Measurements from ENCODE around the gene KCNJ6. TPM values are rescaled to one million over a fixed set of nuclear protein-coding genes. Genes with fewer than 3 reads are reported as not detected.

Gene KCNJ6
- total and polyA plus RNA-seq, 4 donors, result 0.01 TPM; not detected in 3

GRCh38 chr21:37668462-37669239 is 247.6 kb downstream of the KCNJ6 start:
- H3K9me3 ChIP-seq (ENCODE audit: control insufficient read depth in 4 of 4, low read length in 3 of 4), result no peaks in the 10 kb centered on the region
- WGBS, result 82% methylated on average over 7 of the region's 7 CpGs
- H3K27me3 ChIP-seq (ENCODE audit: control insufficient read depth in 4 of 4, insufficient read depth in 4 of 4, low read length in 3 of 4), result no peaks in the 10 kb centered on the region
- no peaks in the 10 kb centered on the region for H3K36me3 ChIP-seq (ENCODE audit: control insufficient read depth in 4 of 4, insufficient read depth in 3 of 4, low read depth in 1 of 4, low read length in 3 of 4)
- no peak for DNase-seq (ENCODE audit: low spot score)
- no peak overlapping the region for H3K4me3 ChIP-seq (ENCODE audit: low read depth in 1 of 3, low read length in 3 of 3)
- H3K27ac ChIP-seq (ENCODE audit: low read depth in 1 of 2, low read length in 2 of 2), result no peak overlapping the region
- TF ChIP-seq FOXA2 (IDR thresholded peaks at IDR 0.05) (no peak), RXRA (IDR thresholded peaks at IDR 0.05) (no peak), NR2F2 (IDR thresholded peaks at IDR 0.05) (no peak), CTCF (IDR thresholded peaks at IDR 0.05; ENCODE audit: low read depth, low read length, missing input control) (no peak), EGR1 (IDR thresholded peaks at IDR 0.05; ENCODE audit: low read depth in 2 of 2) (no peak), YY1 (IDR thresholded peaks at IDR 0.05) (no peak), ZBTB33 (IDR thresholded peaks at IDR 0.05) (no peak), ATF3 (IDR thresholded peaks at IDR 0.05) (no peak), RAD21 (IDR thresholded peaks at IDR 0.05) (no peak), HNF4G (IDR thresholded peaks at IDR 0.05) (no peak), SP1 (IDR thresholded peaks at IDR 0.05) (no peak), MAX (IDR thresholded peaks at IDR 0.05) (no peak)
- H3K4me1 ChIP-seq (ENCODE audit: control insufficient read depth in 4 of 4, insufficient read depth in 4 of 4, low read length in 3 of 4), result no peaks in the 10 kb centered on the region
- no peak overlapping the region for H3K9ac ChIP-seq (ENCODE audit: low read depth in 1 of 2, low read length in 2 of 2)

- Histone ChIP-seq H3K4me1 (ENCODE audit: control insufficient read depth in 4 of 4, insufficient read depth in 4 of 4, low read length in 3 of 4) (no peaks in the 10 kb centered on the region), H3K27ac (ENCODE audit: low read depth in 1 of 2, low read length in 2 of 2) (no peak overlapping the region), H3K9ac (ENCODE audit: low read depth in 1 of 2, low read length in 2 of 2) (no peak overlapping the region), H3K4me3 (ENCODE audit: low read depth in 1 of 3, low read length in 3 of 3) (no peak overlapping the region), H3K9me3 (ENCODE audit: control insufficient read depth in 4 of 4, low read length in 3 of 4) (no peaks in the 10 kb centered on the region), H3K36me3 (ENCODE audit: control insufficient read depth in 4 of 4, insufficient read depth in 3 of 4, low read depth in 1 of 4, low read length in 3 of 4) (no peaks in the 10 kb centered on the region), H3K27me3 (ENCODE audit: control insufficient read depth in 4 of 4, insufficient read depth in 4 of 4, low read length in 3 of 4) (no peaks in the 10 kb centered on the region)
- TF ChIP-seq ATF3 (IDR thresholded peaks at IDR 0.05), result no peak
- no peak for TF ChIP-seq FOXA1 (IDR thresholded peaks at IDR 0.05)
- no peak for TF ChIP-seq SP1 (IDR thresholded peaks at IDR 0.05)
- TF ChIP-seq EGR1 (IDR thresholded peaks at IDR 0.05; ENCODE audit: low read depth in 2 of 2), result no peak
- no peak for TF ChIP-seq YY1 (IDR thresholded peaks at IDR 0.05)
- no peak for TF ChIP-seq CTCF (IDR thresholded peaks at IDR 0.05; ENCODE audit: low read depth, low read length, missing input control)
- no peak for TF ChIP-seq TAF1 (conservative IDR thresholded peaks at IDR 0.05)
- no peak for TF ChIP-seq FOXA2 (IDR thresholded peaks at IDR 0.05)
- TF ChIP-seq NR2F2 (IDR thresholded peaks at IDR 0.05), result no peak
- no peak for TF ChIP-seq HNF4A (conservative IDR thresholded peaks at IDR 0.05)
- WGBS, result 95% methylated on average over 19 of the region's 19 CpGs
- DNase-seq (ENCODE audit: low spot score), result peak; percentile 8
Measured at GRCh38 chr21:37667380-37667779, 248.9 kb downstream of the KCNJ6 start.

All from liver (tissue), 9 donors.